Measurements from ENCODE around the gene APC2. TPM values are rescaled to one million over a fixed set of nuclear protein-coding genes. Genes with fewer than 3 reads are reported as not detected.
A peak's percentile ranks its signal among the peaks of the same experiment; 100 is the strongest.

APC2 gene
- total RNA-seq, 1 donor from 2014 or later: 0.22 TPM

- no peaks in the 10 kb centered on the region for H3K27me3 ChIP-seq (ENCODE audit: low read depth)
- no peak for TF ChIP-seq CTCF (IDR thresholded peaks at IDR 0.05; ENCODE audit: borderline replicate concordance)
- H3K9me3 ChIP-seq (replicated peaks): no peaks in the 10 kb centered on the region
- H3K36me3 ChIP-seq: peaks cover 4% of the 10 kb centered on the region
- H3K27ac ChIP-seq (replicated peaks): peak within 1 kb of the TSS; percentile 86
- DNase-seq: peak; percentile 94
- peak within 1 kb of the TSS; percentile 100 for H3K4me3 ChIP-seq
- peaks cover 32% of the 10 kb centered on the region for H3K4me1 ChIP-seq
- intact Hi-C loops (cut with micrococcal nuclease): no loop called here
These were observed 29.2 kb downstream of the APC2 start, which contains the start of gene C19orf25 for GRCh38 chr19:1478934-1479707. C19orf25 (minus strand) TSS chr19:1479215; CDS start chr19:1478903, 312 bp downstream.

- no peak for DNase-seq
- TF ChIP-seq CTCF (IDR thresholded peaks at IDR 0.05; ENCODE audit: borderline replicate concordance): no peak
- intact Hi-C loops (cut with micrococcal nuclease): no loop called here
These were observed 31.4 kb downstream of the APC2 start for GRCh38 chr19:1481224-1481892.

GRCh38 chr19:1481893-1482360 lies 32.0 kb downstream of the APC2 start:
- DNase-seq: no peak
- no peak overlapping the region for H3K4me3 ChIP-seq
- no peaks in the 10 kb centered on the region for H3K9me3 ChIP-seq (replicated peaks)
- intact Hi-C loops (cut with micrococcal nuclease): no loop called here
- peaks cover 23% of the 10 kb centered on the region for H3K4me1 ChIP-seq
- no peaks in the 10 kb centered on the region for H3K27me3 ChIP-seq (ENCODE audit: low read depth)
- H3K27ac ChIP-seq (replicated peaks): no peak overlapping the region
- no peak for TF ChIP-seq CTCF (IDR thresholded peaks at IDR 0.05; ENCODE audit: borderline replicate concordance)
- no peaks in the 10 kb centered on the region for H3K36me3 ChIP-seq

More at GRCh38 chr19:1481224-1481892, 31.4 kb downstream of the APC2 start:
- Histone ChIP-seq H3K4me1 (peaks cover 23% of the 10 kb centered on the region), H3K36me3 (peaks cover under 1% of the 10 kb centered on the region), H3K4me3 (no peak overlapping the region), H3K9me3 (replicated peaks) (no peaks in the 10 kb centered on the region), H3K27ac (replicated peaks) (no peak overlapping the region), H3K27me3 (ENCODE audit: low read depth) (no peaks in the 10 kb centered on the region)

GRCh38 chr19:1482361-1483130 lies 32.6 kb downstream of the APC2 start:
- DNase-seq: no peak
- H3K36me3 ChIP-seq: no peaks in the 10 kb centered on the region
- no peaks in the 10 kb centered on the region for H3K9me3 ChIP-seq (replicated peaks)
- intact Hi-C loops (cut with micrococcal nuclease): no loop called here
- no peak overlapping the region for H3K4me3 ChIP-seq
- peaks cover 20% of the 10 kb centered on the region for H3K4me1 ChIP-seq
- no peak for TF ChIP-seq CTCF (IDR thresholded peaks at IDR 0.05; ENCODE audit: borderline replicate concordance)
- H3K27me3 ChIP-seq (ENCODE audit: low read depth): no peaks in the 10 kb centered on the region
- H3K27ac ChIP-seq (replicated peaks): no peak overlapping the region

Data from left ventricle myocardium inferior (tissue), 1 donor.